H9 (cell line): ENCODE results near the gene MOV10L1. TPM values are rescaled to one million over a fixed set of nuclear protein-coding genes. Genes with fewer than 3 reads are reported as not detected.

ENCODE experiments used
- DNase-seq: peaks from one replicate; pipeline ENCODE4 v3.0.0-alpha.2; 2017
- H2AFZ ChIP-seq: one replicate; pipeline ENCODE4 v1.6.1; 2013; ENCODE audit warnings: mild to moderate bottlenecking, low read length, control low read depth, moderate library complexity
- H2AK5ac ChIP-seq: 2 replicates; pipeline ENCODE4 v1.6.1; 2013; ENCODE audit warnings: low read length, control low read depth, mixed read lengths; ENCODE audit not compliant: insufficient read length
- H2BK120ac ChIP-seq: one replicate; pipeline ENCODE4 v1.6.1; 2013; ENCODE audit warnings: low read depth, mild to moderate bottlenecking, low read length, control low read depth, inconsistent platforms; ENCODE audit not compliant: poor library complexity, severe bottlenecking
- H2BK12ac ChIP-seq: 2 replicates; pipeline ENCODE4 v1.6.1; 2013; ENCODE audit warnings: low read length, control low read depth, mixed read lengths, low read depth; ENCODE audit not compliant: insufficient read length
- H2BK15ac ChIP-seq: 2 replicates; pipeline ENCODE4 v1.6.1; 2013; ENCODE audit warnings: low read depth, low read length, control low read depth
- H2BK20ac ChIP-seq: one replicate; pipeline ENCODE4 v1.6.1; 2013; ENCODE audit warnings: low read depth, mild to moderate bottlenecking, low read length, control low read depth, inconsistent platforms; ENCODE audit not compliant: poor library complexity, severe bottlenecking
- H2BK5ac ChIP-seq: 2 replicates; pipeline ENCODE4 v1.6.1; 2013; ENCODE audit warnings: low read length, control low read depth, mixed read lengths; ENCODE audit not compliant: insufficient read length
- H3K14ac ChIP-seq: 2 replicates; pipeline ENCODE4 v1.6.1; 2013; ENCODE audit warnings: low read length, control low read depth; ENCODE audit not compliant: insufficient read depth
- H3K18ac ChIP-seq: 2 replicates; pipeline ENCODE4 v1.6.1; 2013; ENCODE audit warnings: low read depth, mild to moderate bottlenecking, mixed read lengths, low read length, control low read depth; ENCODE audit not compliant: insufficient read length
- H3K23ac ChIP-seq: 2 replicates; pipeline ENCODE4 v1.6.1; 2013; ENCODE audit warnings: low read length, control low read depth, mixed read lengths, low read depth; ENCODE audit not compliant: insufficient read length
- H3K23me2 ChIP-seq: 2 replicates; pipeline ENCODE4 v1.6.1; 2013; ENCODE audit warnings: low read depth, mild to moderate bottlenecking, mixed read lengths, low read length, control low read depth; ENCODE audit not compliant: insufficient read length, poor library complexity, severe bottlenecking
- H3K27ac ChIP-seq: 2 replicates; pipeline ENCODE4 v1.5.1; 2013; ENCODE audit warnings: low read length, control low read depth, mixed read lengths, low read depth; ENCODE audit not compliant: insufficient read length
- H3K27me3 ChIP-seq: 2 replicates; pipeline ENCODE4 v1.6.1; 2013; ENCODE audit warnings: low read length, control low read depth, inconsistent platforms; ENCODE audit not compliant: insufficient read depth
- H3K4ac ChIP-seq: 2 replicates; pipeline ENCODE4 v1.6.1; 2013; ENCODE audit warnings: low read depth, mild to moderate bottlenecking, control low read depth, inconsistent platforms, low read length, moderate library complexity
- H3K4me1 ChIP-seq: 2 replicates; pipeline ENCODE4 v1.6.1; 2013; ENCODE audit warnings: low read length, control low read depth, inconsistent platforms; ENCODE audit not compliant: insufficient read depth
- H3K4me2 ChIP-seq: 2 replicates; pipeline ENCODE4 v1.6.1; 2013; ENCODE audit warnings: low read length, control low read depth, mixed read lengths; ENCODE audit not compliant: insufficient read length, insufficient read depth
- H3K56ac ChIP-seq: 2 replicates; pipeline ENCODE4 v1.6.1; 2013; ENCODE audit warnings: low read depth, mild to moderate bottlenecking, mixed read lengths, low read length, control low read depth; ENCODE audit not compliant: insufficient read length
- H3K79me1 ChIP-seq: 2 replicates; pipeline ENCODE4 v1.6.1; 2013; ENCODE audit warnings: low read depth, mild to moderate bottlenecking, moderate library complexity, low read length, control low read depth, inconsistent platforms; ENCODE audit not compliant: insufficient read depth, poor library complexity, severe bottlenecking
- H3K79me2 ChIP-seq: 2 replicates; pipeline ENCODE4 v1.6.1; 2013; ENCODE audit warnings: low read length, control low read depth, inconsistent platforms; ENCODE audit not compliant: insufficient read depth
- H3K9ac ChIP-seq: 2 replicates; pipeline ENCODE4 v1.6.1; 2013; ENCODE audit warnings: low read length, control low read depth, mixed read lengths; ENCODE audit not compliant: insufficient read length; ENCODE audit errors: extremely low read depth
- H3K9me3 ChIP-seq: one replicate; pipeline ENCODE4 v1.6.1; 2013; ENCODE audit warnings: low read depth, low read length, inconsistent platforms; ENCODE audit not compliant: control insufficient read depth
- H3T11ph ChIP-seq: one replicate; pipeline ENCODE4 v1.6.1; 2013; ENCODE audit warnings: mild to moderate bottlenecking, low read length, control low read depth, inconsistent platforms
- H4K20me1 ChIP-seq: one replicate; pipeline ENCODE4 v1.6.1; 2013; ENCODE audit not compliant: control insufficient read depth, insufficient read length, insufficient read depth
- H4K5ac ChIP-seq: 2 replicates; pipeline ENCODE4 v1.6.1; 2013; ENCODE audit warnings: low read depth, mild to moderate bottlenecking, mixed read lengths, low read length, control low read depth; ENCODE audit not compliant: insufficient read length
- H4K8ac ChIP-seq: replicated peaks from 2 replicates; pipeline ENCODE4 v1.6.1; 2013; ENCODE audit warnings: low read length, control low read depth, mixed read lengths, low read depth; ENCODE audit not compliant: insufficient read length
- H4K91ac ChIP-seq: 2 replicates; pipeline ENCODE4 v1.6.1; 2013; ENCODE audit warnings: low read depth, mild to moderate bottlenecking, moderate library complexity, mixed read lengths, low read length, control low read depth; ENCODE audit not compliant: insufficient read length
- H3K27ac Mint-ChIP-seq, 3 experiments: 2 replicates in 2 of 3; 3 replicates in 1 of 3; pipeline ENCODE4 v1.8.0; 2020 to 2021; ENCODE audit warnings: mixed read lengths in 3 of 3, mild to moderate bottlenecking in 1 of 3, moderate library complexity in 1 of 3
- H3K27me3 Mint-ChIP-seq: 2 replicates; pipeline ENCODE4 v1.8.0; 2021; ENCODE audit warnings: low read depth, mild to moderate bottlenecking, moderate library complexity, mixed read lengths
- H3K36me3 Mint-ChIP-seq, 3 experiments: 2 replicates in 2 of 3; 3 replicates in 1 of 3; pipeline ENCODE4 v1.8.0; 2020 to 2021; ENCODE audit warnings: low read depth in 3 of 3, mixed read lengths in 3 of 3; ENCODE audit not compliant: insufficient read depth in 1 of 3
- H3K4me1 Mint-ChIP-seq, 2 experiments: 2 replicates each; pipeline ENCODE4 v1.8.0; 2020; ENCODE audit warnings: mixed read lengths in 2 of 2
- H3K4me3 Mint-ChIP-seq, 2 experiments: 2 replicates in 1 of 2; 3 replicates in 1 of 2; pipeline ENCODE4 v1.8.0; 2020 to 2021; ENCODE audit warnings: mild to moderate bottlenecking in 2 of 2, mixed read lengths in 2 of 2, moderate library complexity in 1 of 2
- H3K9me3 Mint-ChIP-seq, 2 experiments: 2 replicates in 1 of 2; 3 replicates in 1 of 2; pipeline ENCODE4 v1.8.0; 2020; ENCODE audit warnings: mild to moderate bottlenecking in 2 of 2, mixed read lengths in 2 of 2, moderate library complexity in 1 of 2
- CTCF ChIP-seq: fragments of 200-600 bp; sonication (generic); conservative IDR thresholded peaks from 3 replicates; pipeline ENCODE4 v1.8.0; 2021; ENCODE audit warnings: antibody characterized with exemption, mild to moderate bottlenecking
- WGBS: extraction: QIAGEN DNeasy Blood & Tissue Kit; methylation state at CpG from one replicate; pipeline ENCODE4 v1.1.7; 2013; ENCODE audit warnings: missing lambda C conversion rate, low lambda C conversion rate, mixed read lengths; ENCODE audit not compliant: insufficient read length; ENCODE audit errors: extremely low coverage; 5-methylcytosine and 5-hydroxymethylcytosine counted together
- total RNA-seq: library from RNA; stranded (reverse); gene quantifications from 2 replicates; pipeline ENCODE4 v1.2.1, GENCODE V29; 2021

MOV10L1 gene
- total RNA-seq, 1 experiment from 2014 or later: not detected

DNA sequence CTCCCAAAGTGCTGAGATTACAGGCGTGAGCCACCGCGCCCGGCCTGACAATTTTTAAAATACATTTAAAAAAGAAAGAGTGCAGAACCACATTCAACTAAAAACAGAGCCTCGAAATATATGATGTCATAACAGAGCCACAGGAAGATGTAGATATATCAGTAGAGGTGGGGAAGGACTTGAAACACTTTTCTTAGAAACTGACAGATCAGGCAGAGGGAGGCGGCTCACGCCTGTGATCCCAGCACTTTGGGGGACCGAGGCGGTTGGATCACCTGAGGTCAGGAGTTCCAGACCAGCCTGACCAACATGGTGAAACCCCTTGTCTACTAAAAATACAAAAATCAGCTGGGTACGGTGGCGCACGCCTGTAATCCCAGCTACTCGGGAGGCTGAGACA lies 11.6 kb upstream of the MOV10L1 start:
- no CpG with 5 or more reads among the region's 13 CpGs for WGBS

More for the DNA sequence above, 11.6 kb upstream of the MOV10L1 start:
- no peak overlapping the region for H2BK5ac ChIP-seq
- peaks cover 5 to 11% of the 10 kb centered on the region in 2 experiments; a peak in 3 of 4 replicates for H3K4me1 Mint-ChIP-seq
- H3K4me1 ChIP-seq: no peaks in the 10 kb centered on the region
- no peak overlapping the region for H3K56ac ChIP-seq
- no peak overlapping the region for H3K9ac ChIP-seq
- H3K18ac ChIP-seq: no peak overlapping the region
- H3K27ac ChIP-seq: no peak overlapping the region
- H3K79me1 ChIP-seq: no peaks in the 10 kb centered on the region
- H2AK5ac ChIP-seq: no peak overlapping the region
- DNase-seq: no peak
- H3K27me3 ChIP-seq: no peaks in the 10 kb centered on the region
- H4K91ac ChIP-seq: no peak overlapping the region
- H3T11ph ChIP-seq: no peak overlapping the region
- H2BK15ac ChIP-seq: no peak overlapping the region
- H2AFZ ChIP-seq: no peak overlapping the region
- no peak overlapping the region for H2BK20ac ChIP-seq
- H3K79me2 ChIP-seq: no peaks in the 10 kb centered on the region
- no peaks in the 10 kb centered on the region for H3K36me3 Mint-ChIP-seq
- no peak overlapping the region for H3K23ac ChIP-seq
- H2BK120ac ChIP-seq: no peak overlapping the region
- H3K27ac Mint-ChIP-seq: no peak overlapping the region
- H4K5ac ChIP-seq: no peak overlapping the region
- no peaks in the 10 kb centered on the region for H3K23me2 ChIP-seq
- H2BK12ac ChIP-seq: no peak overlapping the region
- H4K8ac ChIP-seq: no peak overlapping the region
- H3K4ac ChIP-seq: no peak overlapping the region
- no peaks in the 10 kb centered on the region for H4K20me1 ChIP-seq
- H3K9me3 Mint-ChIP-seq: no peaks in the 10 kb centered on the region
- H3K4me2 ChIP-seq: no peak overlapping the region
- peaks cover 11% of the 10 kb centered on the region for H3K27me3 Mint-ChIP-seq
- TF ChIP-seq CTCF: no peak
- H3K9me3 ChIP-seq: no peaks in the 10 kb centered on the region
- H3K4me3 Mint-ChIP-seq: no peak overlapping the region
- no peak overlapping the region for H3K14ac ChIP-seq
